GM21619 (cell line): ENCODE measurements around the gene SCN2B.

Experiments
- ATAC-seq: cut with Tn5 transposase; IDR thresholded peaks from one replicate; pipeline ENCODE4 v1.9.1; 2021; ENCODE audit not compliant: unreplicated experiment

Gene SCN2B

GRCh38 chr11:118175031-118175992, 1.1 kb downstream of the SCN2B start:
- no peak for ATAC-seq

GRCh38 chr11:118174006-118174567, 2.4 kb downstream of the SCN2B start:
- no peak for ATAC-seq

DNA sequence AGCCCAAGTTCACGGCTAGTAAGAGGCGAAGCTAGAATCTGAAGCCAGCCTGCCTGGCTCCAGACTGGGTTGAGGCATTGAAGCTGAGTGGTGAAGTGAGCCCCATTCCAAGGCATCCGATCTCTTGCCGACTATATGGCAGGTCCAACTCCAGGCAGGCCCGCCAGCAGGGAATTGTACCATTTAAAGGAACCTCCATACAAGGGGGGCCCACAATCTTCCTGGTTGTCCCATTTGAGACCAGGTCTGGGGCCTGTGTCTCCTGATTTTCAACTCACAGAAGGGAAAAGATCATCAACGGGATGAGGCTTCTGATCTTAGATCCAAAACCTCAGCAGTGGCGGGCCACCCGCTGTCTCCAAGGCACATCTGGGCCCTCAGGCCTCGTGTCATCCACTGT, 4.1 kb downstream of the SCN2B start:
- ATAC-seq: no peak

DNA sequence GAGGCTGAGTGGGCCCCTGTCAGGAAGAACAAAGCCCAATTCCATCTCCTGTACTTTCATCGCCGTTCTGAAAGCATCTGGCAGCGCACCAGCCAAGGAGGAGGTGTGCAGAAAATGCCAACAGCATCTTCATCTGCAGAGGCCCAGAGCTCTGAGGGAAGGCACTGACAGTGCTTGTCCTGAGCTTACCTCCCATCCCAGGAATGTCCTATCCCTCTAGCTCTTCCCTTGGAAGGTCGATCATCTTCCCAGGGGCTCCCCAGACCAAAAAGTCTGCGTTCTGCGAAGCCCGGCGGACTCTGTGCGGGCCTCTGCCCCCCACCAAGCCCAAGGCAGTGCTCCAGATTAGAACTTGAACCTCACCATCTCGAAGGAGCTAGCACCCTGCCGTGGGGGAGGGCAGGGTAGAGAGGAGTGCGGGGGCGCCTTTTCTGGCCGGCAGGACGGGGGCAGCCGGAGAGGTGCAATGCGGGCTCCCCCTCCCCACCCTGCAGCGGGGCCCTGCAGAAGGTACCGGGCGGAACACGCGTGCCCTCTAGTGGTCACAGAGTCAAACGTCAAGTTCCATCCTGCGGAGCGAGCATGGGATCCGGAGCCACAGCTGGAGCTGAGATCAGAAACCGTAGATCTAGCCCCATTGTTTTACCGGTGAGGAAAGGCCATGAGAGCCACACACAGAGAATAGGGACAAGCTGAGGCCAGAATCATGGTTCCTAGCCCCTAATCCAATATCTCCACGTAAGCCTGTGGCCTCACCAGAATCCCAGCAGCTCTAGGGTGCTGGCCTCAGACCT, 5.0 kb downstream of the SCN2B start:
- no peak for ATAC-seq

DNA sequence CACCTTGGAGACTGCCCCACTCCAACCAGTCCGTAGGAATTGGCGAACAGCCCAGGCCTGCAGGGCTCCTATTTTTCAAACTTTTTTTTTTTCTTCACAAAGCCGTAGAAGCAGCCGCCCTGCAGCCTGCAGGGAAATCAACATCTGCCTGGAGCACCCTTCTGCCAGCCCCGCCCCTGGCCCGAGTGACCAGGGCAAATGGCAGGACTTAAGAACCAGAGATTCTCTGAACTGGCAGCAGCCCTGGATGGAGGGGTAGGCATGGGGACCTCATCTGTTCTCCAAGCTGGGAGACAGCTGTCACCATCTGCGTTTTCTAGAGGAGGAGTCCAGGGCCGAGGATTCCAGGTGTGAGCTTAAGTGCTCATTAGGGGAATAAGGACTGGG, 5.6 kb downstream of the SCN2B start:
- no peak for ATAC-seq

DNA sequence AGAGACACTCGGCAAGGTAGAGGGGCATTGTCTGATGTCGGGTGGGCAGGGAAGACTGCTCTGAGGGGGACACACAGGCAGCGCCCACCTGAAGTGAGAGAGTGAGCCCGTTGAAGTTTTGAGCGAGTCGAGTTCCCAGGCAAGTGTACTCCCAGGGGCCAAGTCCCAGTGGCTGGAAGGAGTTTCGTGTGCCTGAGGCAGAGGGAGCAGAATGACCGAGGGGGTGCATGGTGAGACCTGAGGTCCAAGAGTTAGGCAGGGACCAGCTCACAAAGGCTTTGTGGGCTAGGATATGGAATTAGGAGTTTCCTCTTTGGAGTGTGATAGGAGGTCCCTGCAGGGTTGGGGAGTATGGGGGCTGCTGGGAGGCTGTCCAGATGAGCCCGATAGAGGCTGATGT, 6.2 kb downstream of the SCN2B start:
- no peak for ATAC-seq

DNA sequence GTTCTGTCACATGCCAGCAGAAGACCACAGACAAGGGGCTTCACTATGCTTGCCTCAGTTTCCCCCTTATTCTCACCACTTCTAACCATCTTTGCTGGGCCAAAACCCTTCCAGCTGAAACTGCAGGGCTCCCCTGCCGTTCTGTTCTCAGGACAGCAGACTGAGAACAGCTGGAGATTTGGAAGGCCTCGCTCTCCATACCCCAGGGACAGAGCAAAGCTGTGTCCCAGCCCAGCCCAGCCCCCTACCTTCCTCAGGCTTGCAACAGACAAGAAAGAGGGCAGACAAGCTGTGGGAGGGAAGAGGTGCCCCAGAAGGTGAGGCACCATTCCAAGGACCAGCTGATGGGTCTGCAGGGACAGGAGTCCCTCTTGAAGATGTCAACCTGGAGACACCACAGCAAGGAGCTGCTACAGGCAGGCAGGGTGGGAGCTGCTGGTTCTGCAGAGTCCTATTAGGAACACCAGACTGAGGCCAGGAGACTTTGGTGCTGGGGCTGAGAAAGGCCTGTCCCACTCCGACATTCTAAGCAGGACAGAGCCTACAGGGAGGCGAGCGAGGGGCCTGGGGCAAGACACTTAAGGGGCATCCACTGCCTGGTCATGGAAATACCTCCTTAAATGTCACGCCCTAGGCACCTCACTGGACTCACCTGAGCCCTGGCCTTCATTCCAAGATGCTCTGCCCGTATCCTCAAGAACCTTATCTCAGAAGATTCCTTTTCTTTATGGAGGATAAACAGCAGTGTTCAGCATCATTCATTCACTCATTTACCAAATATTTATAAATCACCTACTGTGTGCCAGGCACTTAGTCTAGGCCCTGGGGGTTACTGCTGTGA, 6.9 kb downstream of the SCN2B start:
- no peak for ATAC-seq

- ATAC-seq: no peak
These were observed 7.7 kb downstream of the SCN2B start for GRCh38 chr11:118168751-118169150.

DNA sequence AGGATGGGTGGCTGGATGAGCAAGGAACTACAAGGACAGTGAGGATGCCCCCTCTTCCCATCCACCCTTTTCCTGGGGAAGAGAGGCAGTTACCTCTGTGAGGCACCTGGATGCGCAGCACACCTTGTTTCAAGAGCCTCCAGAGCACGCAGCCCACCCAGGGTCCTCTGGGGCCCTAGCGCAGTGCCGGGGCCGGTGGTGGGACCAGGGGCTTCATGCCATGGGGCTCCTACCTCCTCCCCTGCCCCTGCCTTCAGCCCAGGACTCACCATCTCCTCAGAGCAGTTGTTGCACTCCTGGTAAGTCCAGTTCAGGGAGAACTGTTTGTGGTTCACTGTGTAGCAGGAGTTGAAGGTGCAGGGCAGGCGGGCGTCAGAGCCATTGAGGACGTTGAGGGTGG, 8.1 kb downstream of the SCN2B start:
- no peak for ATAC-seq

DNA sequence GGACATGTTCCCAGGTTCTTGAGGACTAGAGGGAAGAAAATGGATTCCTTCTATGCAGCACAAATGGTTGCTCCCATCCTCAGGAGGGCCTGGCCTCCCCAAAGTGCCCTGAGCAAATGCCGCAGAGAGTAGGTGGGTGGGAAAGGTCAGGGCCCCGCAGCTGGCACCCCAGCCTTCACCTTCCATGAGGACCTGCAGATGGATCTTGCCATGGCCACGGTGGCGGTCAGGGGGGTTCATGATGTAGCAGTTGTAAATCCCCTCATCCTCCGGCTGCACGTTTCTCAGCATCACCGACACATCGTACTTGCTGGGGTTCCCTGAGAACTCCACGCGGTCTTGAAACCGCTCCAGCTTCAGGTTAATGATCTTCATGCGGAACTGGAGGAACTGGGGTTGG, 8.5 kb downstream of the SCN2B start:
- ATAC-seq: no peak

- no peak for ATAC-seq
These were observed 9.2 kb downstream of the SCN2B start for GRCh38 chr11:118167253-118167652.

- no peak for ATAC-seq
These were observed 9.8 kb downstream of the SCN2B start for GRCh38 chr11:118166641-118167040.

DNA sequence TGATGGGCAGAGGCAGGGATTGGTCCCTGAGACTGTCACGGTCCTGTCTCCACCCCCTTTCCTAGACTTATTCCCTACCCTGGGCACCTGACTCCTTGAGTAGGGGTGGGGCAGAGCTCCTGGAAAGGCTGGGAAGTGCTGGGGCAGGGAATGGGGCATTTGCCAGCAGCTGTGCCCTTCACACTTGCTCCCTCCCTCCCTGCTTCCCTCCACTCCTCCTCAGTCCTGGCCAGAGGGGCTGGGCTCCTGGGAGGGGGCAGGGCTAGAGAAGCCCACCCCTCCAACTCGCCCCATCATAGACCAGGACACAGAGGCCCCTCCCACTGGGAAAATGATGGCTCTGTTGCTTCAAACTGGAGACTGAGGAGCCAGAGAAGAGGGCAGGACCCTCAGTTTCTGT, 11.6 kb downstream of the SCN2B start:
- no peak for ATAC-seq

DNA sequence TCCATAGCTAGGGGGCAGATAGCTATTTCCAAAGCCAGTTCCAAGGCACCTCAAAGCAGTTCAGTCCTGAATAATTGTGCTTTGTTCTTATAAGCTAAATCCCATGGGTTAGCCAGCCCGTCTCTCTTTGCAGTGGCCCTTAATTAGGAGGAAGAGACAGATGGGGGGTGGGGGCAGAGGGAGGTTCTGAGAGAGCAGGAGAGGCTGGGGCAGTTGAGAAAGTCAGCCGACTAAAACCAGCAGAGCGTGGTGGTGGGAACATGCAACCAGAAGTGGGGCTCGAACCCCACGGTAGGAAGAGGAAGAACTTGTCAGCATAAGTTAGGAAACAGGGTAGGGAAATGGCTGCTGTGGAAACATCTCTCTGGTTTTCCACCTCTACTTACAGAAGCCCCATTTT, 12.9 kb downstream of the SCN2B start:
- no peak for ATAC-seq

GRCh38 chr11:118162846-118163245, 13.6 kb downstream of the SCN2B start:
- no peak for ATAC-seq

- no peak for ATAC-seq
These were observed 14.7 kb downstream of the SCN2B start for GRCh38 chr11:118161786-118162185.

DNA sequence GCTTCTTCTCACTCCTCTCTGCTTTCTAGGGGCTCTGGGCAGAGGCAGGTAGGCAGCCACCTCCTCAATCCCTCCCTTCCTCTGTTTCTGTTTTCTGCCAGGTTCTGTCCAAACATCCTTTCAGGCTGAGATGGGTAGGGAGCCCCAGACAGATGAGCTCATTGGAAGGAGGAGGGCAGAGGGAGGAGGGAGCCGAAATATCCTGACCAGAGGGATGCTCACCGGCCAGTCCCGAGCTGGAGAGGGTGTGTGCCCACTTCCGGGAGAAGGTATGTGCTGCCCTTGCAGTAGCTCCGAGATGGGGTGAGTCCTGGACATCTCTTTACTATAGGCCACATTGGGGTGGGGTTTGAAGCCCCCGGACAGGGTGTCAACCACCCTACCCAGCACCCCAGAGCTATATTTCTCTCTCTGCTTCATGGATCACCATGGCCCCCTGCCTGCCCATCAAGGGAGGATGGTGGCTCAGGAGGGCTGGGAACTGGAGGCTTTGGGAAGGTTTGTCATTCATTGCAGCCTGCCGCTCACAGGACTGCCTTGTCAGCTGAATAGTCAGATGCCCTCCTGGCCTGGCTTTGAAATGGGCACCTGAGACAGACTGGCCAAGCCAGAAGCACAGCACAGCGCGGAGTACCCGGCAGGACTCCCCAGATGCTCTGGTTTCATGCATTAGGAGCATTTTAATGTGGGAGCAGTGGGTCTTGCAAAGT, 19.1 kb downstream of the SCN2B start:
- ATAC-seq: no peak

DNA sequence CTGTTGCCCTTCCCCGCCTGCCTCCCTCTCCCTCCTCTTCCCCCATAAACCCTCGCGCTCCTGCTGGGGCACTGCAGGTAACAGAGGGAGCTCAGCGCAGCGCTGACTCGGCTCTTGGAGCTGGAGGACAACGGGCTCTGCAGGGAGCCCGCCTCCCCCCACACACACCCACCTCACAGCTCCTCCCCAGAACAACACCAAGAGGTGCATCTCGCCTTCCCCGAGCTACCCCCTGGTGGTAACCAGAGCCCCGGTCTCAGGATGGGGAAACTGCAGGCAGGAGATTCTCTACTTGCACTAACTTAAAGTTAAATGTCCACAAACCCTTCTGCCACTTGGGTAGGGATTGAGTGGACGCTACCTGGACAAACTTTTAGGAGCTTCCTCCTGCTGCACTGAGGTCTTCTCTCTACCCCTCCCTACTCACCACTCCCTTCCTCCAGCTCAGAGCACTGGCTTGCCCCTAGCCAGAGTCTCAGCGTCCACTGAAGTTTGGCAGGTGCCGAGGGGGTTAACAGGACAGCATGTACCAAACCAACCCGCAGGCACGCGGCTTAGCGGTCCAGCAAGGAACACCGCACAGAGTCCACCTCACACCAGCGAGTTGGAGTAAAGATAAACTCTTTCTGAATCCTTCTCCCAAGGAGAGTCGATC, 19.8 kb downstream of the SCN2B start:
- no peak for ATAC-seq

DNA sequence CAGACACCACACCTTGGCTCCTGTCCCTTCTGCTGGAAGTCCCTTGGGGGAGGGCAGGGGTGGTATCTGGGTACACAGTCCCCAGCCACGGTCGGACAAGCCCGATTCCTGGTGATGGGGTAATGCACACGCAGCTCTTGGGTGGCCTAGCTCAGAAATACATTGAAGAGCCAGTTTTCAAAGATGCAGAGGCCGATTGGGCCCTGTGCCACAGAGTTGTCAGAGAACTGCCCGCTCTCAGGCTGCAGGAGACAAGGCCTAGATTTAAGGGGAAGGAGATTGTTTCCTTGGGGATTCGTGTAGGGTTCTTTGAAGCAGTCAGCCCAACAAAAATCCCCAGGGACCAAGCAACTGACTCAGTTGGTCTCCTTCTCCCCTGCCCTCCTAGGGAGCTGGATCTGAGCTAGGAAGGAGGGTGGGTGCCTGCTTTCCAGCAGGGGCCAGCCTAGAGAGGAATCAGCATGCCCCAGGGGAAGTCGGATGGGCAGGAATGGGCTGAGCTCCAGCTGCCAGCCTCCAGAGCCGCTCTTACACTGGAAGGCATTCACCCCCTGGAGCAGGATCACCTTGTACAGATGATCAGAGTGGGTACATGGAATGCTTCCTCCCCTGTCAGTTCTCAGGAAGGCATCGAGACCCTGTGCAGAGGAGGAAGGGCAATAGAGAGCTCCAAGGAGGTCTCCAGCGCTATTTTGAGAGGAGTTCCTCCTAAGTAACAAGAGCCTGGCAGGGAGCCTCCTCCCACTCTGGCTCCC, 20.5 kb downstream of the SCN2B start:
- ATAC-seq: no peak
